ENCODE results near the gene DEPDC4.

DEPDC4 gene

GRCh38 chr12:100258127-100258526 lies 8.8 kb downstream of the DEPDC4 start:
- H3K4me3 ChIP-seq (ENCODE audit: low read depth, low read length), result no peak overlapping the region
- TF ChIP-seq CTCF (IDR thresholded peaks at IDR 0.05; ENCODE audit: insufficient read depth, low read depth, low read length, missing control alignments), result no peak
- no peak for DNase-seq (ENCODE audit: low read depth)

- no peak for TF ChIP-seq CTCF (IDR thresholded peaks at IDR 0.05; ENCODE audit: insufficient read depth, low read depth, low read length, missing control alignments)
- DNase-seq (ENCODE audit: low read depth), result no peak
- no peak overlapping the region for H3K4me3 ChIP-seq (ENCODE audit: low read depth, low read length)
These were observed 12.0 kb downstream of the DEPDC4 start for GRCh38 chr12:100254876-100255275.

GRCh38 chr12:100253437-100253836 lies 13.4 kb downstream of the DEPDC4 start:
- no peak for DNase-seq (ENCODE audit: low read depth)
- TF ChIP-seq CTCF (IDR thresholded peaks at IDR 0.05; ENCODE audit: insufficient read depth, low read depth, low read length, missing control alignments), result no peak
- no peak overlapping the region for H3K4me3 ChIP-seq (ENCODE audit: low read depth, low read length)

GRCh38 chr12:100251917-100252316 lies 15.0 kb downstream of the DEPDC4 start:
- DNase-seq (ENCODE audit: low read depth), result no peak
- no peak for TF ChIP-seq CTCF (IDR thresholded peaks at IDR 0.05; ENCODE audit: insufficient read depth, low read depth, low read length, missing control alignments)
- no peak overlapping the region for H3K4me3 ChIP-seq (ENCODE audit: low read depth, low read length)

GRCh38 chr12:100249941-100250340 lies 16.9 kb downstream of the DEPDC4 start:
- DNase-seq (ENCODE audit: low read depth), result no peak
- TF ChIP-seq CTCF (IDR thresholded peaks at IDR 0.05; ENCODE audit: insufficient read depth, low read depth, low read length, missing control alignments), result no peak

GRCh38 chr12:100248886-100249285 lies 18.0 kb downstream of the DEPDC4 start:
- no peak for TF ChIP-seq CTCF (IDR thresholded peaks at IDR 0.05; ENCODE audit: insufficient read depth, low read depth, low read length, missing control alignments)
- DNase-seq (ENCODE audit: low read depth), result no peak
- H3K4me3 ChIP-seq (ENCODE audit: low read depth, low read length), result no peak overlapping the region

More at GRCh38 chr12:100249941-100250340, 16.9 kb downstream of the DEPDC4 start:
- no peak overlapping the region for H3K4me3 ChIP-seq (ENCODE audit: low read depth, low read length)

GRCh38 chr12:100247765-100248164 lies 19.1 kb downstream of the DEPDC4 start:
- no peak for TF ChIP-seq CTCF (IDR thresholded peaks at IDR 0.05; ENCODE audit: insufficient read depth, low read depth, low read length, missing control alignments)
- no peak for DNase-seq (ENCODE audit: low read depth)

More at GRCh38 chr12:100247765-100248164, 19.1 kb downstream of the DEPDC4 start:
- H3K4me3 ChIP-seq (ENCODE audit: low read depth, low read length), result no peak overlapping the region

Measured in GM12865 (cell line).